Measurements from ENCODE around the gene AGAP1.

Gene AGAP1

DNA sequence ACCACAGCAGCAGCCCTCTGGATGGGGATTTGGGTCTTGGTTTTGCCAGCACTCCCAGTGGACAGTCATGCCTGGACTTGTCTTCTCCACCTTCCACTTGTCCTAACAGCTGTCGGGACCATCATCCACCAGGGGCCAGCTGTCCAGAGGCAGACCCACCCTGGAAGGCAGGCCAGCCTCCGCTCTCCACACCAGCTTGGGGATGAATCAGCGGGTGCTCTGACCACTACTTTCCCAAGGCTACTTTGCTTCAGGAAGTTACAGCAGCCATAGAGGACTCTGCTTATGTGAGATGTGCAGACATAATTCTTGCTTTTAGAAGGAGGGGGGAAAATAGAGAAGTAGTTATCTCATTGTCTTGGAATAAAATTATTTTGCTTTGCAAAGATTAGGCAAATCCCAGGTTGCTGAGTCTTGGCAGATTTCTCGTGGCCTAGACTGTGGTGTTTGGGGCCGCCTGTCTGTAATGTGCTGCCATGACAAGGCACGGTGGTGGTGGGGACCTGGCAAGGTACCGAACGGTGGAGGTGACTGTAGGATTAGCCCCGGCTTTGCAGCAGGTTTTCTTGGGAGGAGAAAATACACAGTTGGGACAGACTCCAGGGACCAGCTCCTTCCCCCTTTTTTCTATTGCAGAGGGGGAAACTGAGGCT lies 148.7 kb downstream of the AGAP1 start:
- no peaks in the 10 kb centered on the region for H3K9me3 ChIP-seq (ENCODE audit: control insufficient read depth, insufficient read depth, low read length)
- H3K4me1 ChIP-seq (ENCODE audit: control insufficient read depth, low read length), result no peaks in the 10 kb centered on the region
- no peak overlapping the region for H3K4me2 ChIP-seq (ENCODE audit: low read length)
- H3K79me2 ChIP-seq (ENCODE audit: control insufficient read depth, low read length), result no peaks in the 10 kb centered on the region
- H3K9me2 ChIP-seq (replicated peaks; ENCODE audit: control insufficient read depth, low read length), result no peaks in the 10 kb centered on the region
- H3K4me3 ChIP-seq (ENCODE audit: low read length), result no peak overlapping the region
- no peak overlapping the region for H3K27ac ChIP-seq (ENCODE audit: low read depth, low read length)
- no peak for TF ChIP-seq EZH2phosphoT487 (IDR thresholded peaks at IDR 0.05; ENCODE audit: borderline replicate concordance, low read length)
- TF ChIP-seq, protein P1, sequence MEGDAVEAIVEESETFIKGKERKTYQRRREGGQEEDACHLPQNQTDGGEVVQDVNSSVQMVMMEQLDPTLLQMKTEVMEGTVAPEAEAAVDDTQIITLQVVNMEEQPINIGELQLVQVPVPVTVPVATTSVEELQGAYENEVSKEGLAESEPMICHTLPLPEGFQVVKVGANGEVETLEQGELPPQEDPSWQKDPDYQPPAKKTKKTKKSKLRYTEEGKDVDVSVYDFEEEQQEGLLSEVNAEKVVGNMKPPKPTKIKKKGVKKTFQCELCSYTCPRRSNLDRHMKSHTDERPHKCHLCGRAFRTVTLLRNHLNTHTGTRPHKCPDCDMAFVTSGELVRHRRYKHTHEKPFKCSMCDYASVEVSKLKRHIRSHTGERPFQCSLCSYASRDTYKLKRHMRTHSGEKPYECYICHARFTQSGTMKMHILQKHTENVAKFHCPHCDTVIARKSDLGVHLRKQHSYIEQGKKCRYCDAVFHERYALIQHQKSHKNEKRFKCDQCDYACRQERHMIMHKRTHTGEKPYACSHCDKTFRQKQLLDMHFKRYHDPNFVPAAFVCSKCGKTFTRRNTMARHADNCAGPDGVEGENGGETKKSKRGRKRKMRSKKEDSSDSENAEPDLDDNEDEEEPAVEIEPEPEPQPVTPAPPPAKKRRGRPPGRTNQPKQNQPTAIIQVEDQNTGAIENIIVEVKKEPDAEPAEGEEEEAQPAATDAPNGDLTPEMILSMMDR (IDR thresholded peaks at IDR 0.05; ENCODE audit: low read depth, low read length, poor library complexity, severe bottlenecking), result no peak
- H4K20me1 ChIP-seq (ENCODE audit: control insufficient read depth, insufficient read depth, low read depth, low read length), result no peaks in the 10 kb centered on the region
- no peaks in the 10 kb centered on the region for H3F3A ChIP-seq (ENCODE audit: control insufficient read depth, insufficient read depth)
- H3K36me3 ChIP-seq (ENCODE audit: control insufficient read depth, low read length), result no peaks in the 10 kb centered on the region
- no peaks in the 10 kb centered on the region for H3K27me3 ChIP-seq (ENCODE audit: control insufficient read depth, low read length)

DNA sequence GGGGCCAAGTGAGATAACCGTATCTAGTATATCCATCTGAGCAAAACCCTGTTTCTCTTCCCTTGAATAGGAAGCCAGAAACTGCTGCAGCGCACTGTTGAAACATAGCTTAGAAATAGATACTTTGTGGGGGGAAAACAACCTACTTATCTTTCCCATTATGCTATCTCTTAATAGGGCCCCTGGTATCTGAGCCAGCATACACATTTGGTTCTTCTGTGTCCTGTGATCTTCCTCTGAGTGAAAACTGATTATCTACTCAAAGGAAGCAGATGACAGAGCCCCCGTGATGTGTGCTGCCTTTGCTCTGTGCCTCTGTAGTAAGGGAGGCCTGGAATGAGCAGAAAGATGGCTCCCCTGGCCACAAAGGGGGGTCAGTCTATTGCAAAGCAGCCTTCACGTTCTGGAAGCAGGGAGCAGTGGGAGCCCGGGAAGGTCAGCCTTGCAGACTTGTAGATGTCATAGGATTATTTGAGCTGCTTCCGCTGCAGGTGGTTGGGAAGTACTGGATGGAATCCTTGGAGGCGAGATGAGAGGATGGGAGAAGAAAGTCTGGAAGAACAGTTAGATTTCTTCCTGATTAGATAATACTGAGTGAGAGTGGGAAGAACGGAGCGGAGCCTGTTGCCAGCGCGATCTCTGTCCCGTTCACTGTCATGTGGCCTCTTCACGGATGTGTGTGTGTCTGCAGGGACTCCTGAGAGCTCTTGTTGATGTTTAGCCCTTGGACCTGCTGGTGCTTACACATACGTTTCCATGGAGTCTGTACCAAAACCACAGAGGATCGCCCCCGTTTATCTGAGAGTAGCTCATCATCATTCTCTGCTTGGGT lies 150.1 kb downstream of the AGAP1 start:
- TF ChIP-seq, protein P1 (IDR thresholded peaks at IDR 0.05; ENCODE audit: low read depth, low read length, poor library complexity, severe bottlenecking), result no peak
- no peak for TF ChIP-seq EZH2phosphoT487 (IDR thresholded peaks at IDR 0.05; ENCODE audit: borderline replicate concordance, low read length)
- no peak overlapping the region for H3K4me2 ChIP-seq (ENCODE audit: low read length)

DNA sequence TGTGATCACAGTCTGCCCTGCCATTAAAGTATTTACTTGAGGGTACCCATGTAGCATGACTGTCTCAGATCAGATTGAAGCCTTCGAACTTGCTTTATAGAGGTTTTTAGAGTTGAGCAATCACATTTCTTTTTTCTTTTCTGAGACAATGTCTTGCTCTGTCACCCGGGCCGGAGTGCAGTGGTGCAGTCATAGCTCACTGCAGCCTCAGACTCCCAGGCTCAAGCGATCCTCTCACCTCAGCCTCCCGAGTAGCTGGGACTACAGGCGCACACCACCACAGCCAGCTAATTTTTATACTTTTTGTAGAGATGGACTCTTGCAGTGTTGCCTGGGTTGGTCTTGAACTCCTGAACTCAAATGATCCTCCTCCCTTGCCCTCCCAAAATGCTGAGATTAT lies 153.4 kb downstream of the AGAP1 start:
- Histone ChIP-seq H3K4me1 (ENCODE audit: control insufficient read depth, low read length) (no peaks in the 10 kb centered on the region), H3K27me3 (ENCODE audit: control insufficient read depth, low read length) (no peaks in the 10 kb centered on the region), H3K79me2 (ENCODE audit: control insufficient read depth, low read length) (no peaks in the 10 kb centered on the region), H3F3A (ENCODE audit: control insufficient read depth, insufficient read depth) (no peaks in the 10 kb centered on the region), H3K4me3 (ENCODE audit: low read length) (no peak overlapping the region), H4K20me1 (ENCODE audit: control insufficient read depth, insufficient read depth, low read depth, low read length) (no peaks in the 10 kb centered on the region), H3K27ac (ENCODE audit: low read depth, low read length) (no peak overlapping the region), H3K36me3 (ENCODE audit: control insufficient read depth, low read length) (no peaks in the 10 kb centered on the region), H3K9me3 (ENCODE audit: control insufficient read depth, insufficient read depth, low read length) (no peaks in the 10 kb centered on the region), H3K4me2 (ENCODE audit: low read length) (no peak overlapping the region), H3K9me2 (replicated peaks; ENCODE audit: control insufficient read depth, low read length) (no peaks in the 10 kb centered on the region)
- TF ChIP-seq EZH2phosphoT487 (IDR thresholded peaks at IDR 0.05; ENCODE audit: borderline replicate concordance, low read length), result no peak
- TF ChIP-seq, protein P1 (IDR thresholded peaks at IDR 0.05; ENCODE audit: low read depth, low read length, poor library complexity, severe bottlenecking), result no peak

More for the DNA sequence above, 150.1 kb downstream of the AGAP1 start:
- H3K36me3 ChIP-seq (ENCODE audit: control insufficient read depth, low read length), result no peaks in the 10 kb centered on the region
- H3K9me2 ChIP-seq (replicated peaks; ENCODE audit: control insufficient read depth, low read length), result no peaks in the 10 kb centered on the region
- no peaks in the 10 kb centered on the region for H3K27me3 ChIP-seq (ENCODE audit: control insufficient read depth, low read length)
- H3K9me3 ChIP-seq (ENCODE audit: control insufficient read depth, insufficient read depth, low read length), result no peaks in the 10 kb centered on the region
- no peak overlapping the region for H3K27ac ChIP-seq (ENCODE audit: low read depth, low read length)
- H3K79me2 ChIP-seq (ENCODE audit: control insufficient read depth, low read length), result no peaks in the 10 kb centered on the region
- H3K4me3 ChIP-seq (ENCODE audit: low read length), result no peak overlapping the region
- H3K4me1 ChIP-seq (ENCODE audit: control insufficient read depth, low read length), result no peaks in the 10 kb centered on the region
- H3F3A ChIP-seq (ENCODE audit: control insufficient read depth, insufficient read depth), result no peaks in the 10 kb centered on the region
- H4K20me1 ChIP-seq (ENCODE audit: control insufficient read depth, insufficient read depth, low read depth, low read length), result no peaks in the 10 kb centered on the region

Measured in DOHH2 (cell line).